K562 (cell line): Measurements from ENCODE around the gene IFT122. TPM values are rescaled to one million over a fixed set of nuclear protein-coding genes. Genes with fewer than 3 reads are reported as not detected.

ENCODE experiments used
- BHLHE40 ChIP-seq: IDR thresholded peaks from 2 replicates; pipeline ENCODE4 v1.6.1; 2011; ENCODE audit warnings: low read length, improper control_type of control experiment
- CHAMP1 ChIP-seq: fragments of 450-650 bp; IDR thresholded peaks from 2 replicates; pipeline ENCODE4 v1.6.1; 2016; ENCODE audit warnings: mild to moderate bottlenecking
- EHMT2 ChIP-seq: fragments of 450-650 bp; IDR thresholded peaks from 2 replicates; pipeline ENCODE4 v1.6.1; 2018; ENCODE audit warnings: antibody characterized with exemption
- FOXM1 ChIP-seq, 2 experiments: fragments of 450-650 bp in 1 of 2; sonication (generic) in 1 of 2; formaldehyde crosslinking in 1 of 2; IDR thresholded peaks; 2 replicates each; pipeline versions ENCODE4 v1.6.1 to v1.9.0; 2017 to 2022; ENCODE audit warnings: low read depth in 2 of 2, mild to moderate bottlenecking in 2 of 2, missing genetic modification reagents in 1 of 2, moderate library complexity in 1 of 2
- GTF2E2 ChIP-seq: fragments of 200-800 bp; sonication (Bioruptor generic); IDR thresholded peaks from 2 replicates; pipeline ENCODE4 v1.6.1; 2016; ENCODE audit warnings: missing genetic modification characterization, missing compliant biosample characterization
- HINFP ChIP-seq: fragments of 450-650 bp; conservative IDR thresholded peaks from 2 replicates; pipeline ENCODE4 v1.6.1; 2016; ENCODE audit warnings: missing genetic modification characterization, low read depth, mild to moderate bottlenecking, control low read depth, missing compliant biosample characterization
- HLTF ChIP-seq: fragments of 450-650 bp; IDR thresholded peaks from 2 replicates; pipeline ENCODE4 v1.6.1; 2016
- NFIC ChIP-seq: fragments of 450-650 bp; IDR thresholded peaks from 2 replicates; pipeline ENCODE4 v1.6.1; 2017; ENCODE audit warnings: mild to moderate bottlenecking, inconsistent platforms
- PTTG1 ChIP-seq: fragments of 450-650 bp; IDR thresholded peaks from 2 replicates; pipeline ENCODE4 v1.6.1; 2016; ENCODE audit warnings: low read depth, mild to moderate bottlenecking, missing genetic modification characterization, missing compliant biosample characterization
- TFE3 ChIP-seq: fragments of 450-650 bp; formaldehyde crosslinking; IDR thresholded peaks from 2 replicates; pipeline ENCODE4 v1.4.0; 2020; ENCODE audit warnings: mild to moderate bottlenecking, mixed read lengths
- TSC22D4 ChIP-seq: fragments of 450-650 bp; IDR thresholded peaks from 2 replicates; pipeline ENCODE4 v1.6.1; 2016; ENCODE audit warnings: missing genetic modification characterization, missing biosample characterization, control low read depth
- polyA plus RNA-seq, 8 experiments: library from polyadenylated mRNA; depleted of rRNA in 4 of 8; stranded (reverse) in 5 of 8; unstranded in 3 of 8; fragments of >200 nt; fragmentation: Nextera tagmentation in 2 of 8; fragmentation: Illumina TruSeq in 1 of 8; extraction: Ambion mirVana in 2 of 8; extraction: Trizol in 1 of 8; gene quantifications; 2 replicates each; pipeline versions ENCODE4 v1.2.1 to v1.2.3, GENCODE V29; 2011 to 2014; ENCODE audit warnings: inconsistent platforms in 1 of 8, missing spikeins in 1 of 8
- total RNA-seq, 7 experiments: library from RNA; depleted of rRNA in 6 of 7; stranded (reverse); fragments of >200 nt in 6 of 7; fragmentation: Illumina TruSeq in 2 of 7; extraction: Trizol in 2 of 7; gene quantifications; 2 replicates each; pipeline versions ENCODE4 v1.2.1 to v1.2.3, GENCODE V29; 2011 to 2021; ENCODE audit warnings: low replicate concordance in 1 of 7
- TF ChIP-seq, protein P1 (sequence below): fragments of 450-650 bp; formaldehyde crosslinking; IDR thresholded peaks from 2 replicates; pipeline ENCODE4 v1.4.0; 2020; ENCODE audit warnings: mild to moderate bottlenecking, moderate library complexity
- TF ChIP-seq, protein P2 (sequence below): IDR thresholded peaks from 3 replicates; pipeline ENCODE4 v1.6.1; 2011; ENCODE audit warnings: borderline replicate concordance, mild to moderate bottlenecking, moderate library complexity; ENCODE audit not compliant: insufficient read length; ENCODE audit errors: extremely low read depth

Gene IFT122
- total and polyA plus RNA-seq, 9 of the 15 experiments (the other 6 are each of a cell fraction or from before 2014, with no cell fraction given): 2.4 to 11.5 (median 7.7) TPM

- TF ChIP-seq CHAMP1 (no peak), NFIC (peak; percentile 33), HLTF (0 out of 2 replicates have a peak, but pooled peaks have one; percentile 17), HINFP (tag) (no peak), PTTG1 (tag) (no peak), TFE3 (CRISPR knock-in tag) (no peak), EHMT2 (no peak), TSC22D4 (tag) (no peak), BHLHE40 (no peak; the same call in 1 of the 2 replicates), FOXM1 (IDR thresholded peaks at IDR 0.05; ENCODE audit: low read depth) (peak; percentile 11; the same call in 1 of the 2 replicates), FOXM1 (CRISPR knock-in tag; IDR thresholded peaks at IDR 0.05; ENCODE audit: low read depth) (no peak), GTF2E2 (no peak)
- TF ChIP-seq, protein P1, sequence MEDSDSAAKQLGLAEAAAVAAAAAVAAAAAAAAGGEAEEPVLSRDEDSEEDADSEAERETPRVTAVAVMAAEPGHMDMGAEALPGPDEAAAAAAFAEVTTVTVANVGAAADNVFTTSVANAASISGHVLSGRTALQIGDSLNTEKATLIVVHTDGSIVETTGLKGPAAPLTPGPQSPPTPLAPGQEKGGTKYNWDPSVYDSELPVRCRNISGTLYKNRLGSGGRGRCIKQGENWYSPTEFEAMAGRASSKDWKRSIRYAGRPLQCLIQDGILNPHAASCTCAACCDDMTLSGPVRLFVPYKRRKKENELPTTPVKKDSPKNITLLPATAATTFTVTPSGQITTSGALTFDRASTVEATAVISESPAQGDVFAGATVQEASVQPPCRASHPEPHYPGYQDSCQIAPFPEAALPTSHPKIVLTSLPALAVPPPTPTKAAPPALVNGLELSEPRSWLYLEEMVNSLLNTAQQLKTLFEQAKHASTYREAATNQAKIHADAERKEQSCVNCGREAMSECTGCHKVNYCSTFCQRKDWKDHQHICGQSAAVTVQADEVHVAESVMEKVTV (CRISPR knock-in tag): no peak
- TF ChIP-seq, protein P2, sequence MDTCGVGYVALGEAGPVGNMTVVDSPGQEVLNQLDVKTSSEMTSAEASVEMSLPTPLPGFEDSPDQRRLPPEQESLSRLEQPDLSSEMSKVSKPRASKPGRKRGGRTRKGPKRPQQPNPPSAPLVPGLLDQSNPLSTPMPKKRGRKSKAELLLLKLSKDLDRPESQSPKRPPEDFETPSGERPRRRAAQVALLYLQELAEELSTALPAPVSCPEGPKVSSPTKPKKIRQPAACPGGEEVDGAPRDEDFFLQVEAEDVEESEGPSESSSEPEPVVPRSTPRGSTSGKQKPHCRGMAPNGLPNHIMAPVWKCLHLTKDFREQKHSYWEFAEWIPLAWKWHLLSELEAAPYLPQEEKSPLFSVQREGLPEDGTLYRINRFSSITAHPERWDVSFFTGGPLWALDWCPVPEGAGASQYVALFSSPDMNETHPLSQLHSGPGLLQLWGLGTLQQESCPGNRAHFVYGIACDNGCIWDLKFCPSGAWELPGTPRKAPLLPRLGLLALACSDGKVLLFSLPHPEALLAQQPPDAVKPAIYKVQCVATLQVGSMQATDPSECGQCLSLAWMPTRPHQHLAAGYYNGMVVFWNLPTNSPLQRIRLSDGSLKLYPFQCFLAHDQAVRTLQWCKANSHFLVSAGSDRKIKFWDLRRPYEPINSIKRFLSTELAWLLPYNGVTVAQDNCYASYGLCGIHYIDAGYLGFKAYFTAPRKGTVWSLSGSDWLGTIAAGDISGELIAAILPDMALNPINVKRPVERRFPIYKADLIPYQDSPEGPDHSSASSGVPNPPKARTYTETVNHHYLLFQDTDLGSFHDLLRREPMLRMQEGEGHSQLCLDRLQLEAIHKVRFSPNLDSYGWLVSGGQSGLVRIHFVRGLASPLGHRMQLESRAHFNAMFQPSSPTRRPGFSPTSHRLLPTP: no peak
These were observed at the start of gene IFT122, which contains the start of gene MBD4 (continued) for GRCh38 chr3:129439817-129440617.
